ENCODE measurements around the gene GLRA1. TPM values are rescaled to one million over a fixed set of nuclear protein-coding genes. Genes with fewer than 3 reads are reported as not detected.

The GLRA1 gene
- total and polyA plus RNA-seq, 2 of the 4 experiments (the other 2 are of a cell fraction) = not detected

DNA sequence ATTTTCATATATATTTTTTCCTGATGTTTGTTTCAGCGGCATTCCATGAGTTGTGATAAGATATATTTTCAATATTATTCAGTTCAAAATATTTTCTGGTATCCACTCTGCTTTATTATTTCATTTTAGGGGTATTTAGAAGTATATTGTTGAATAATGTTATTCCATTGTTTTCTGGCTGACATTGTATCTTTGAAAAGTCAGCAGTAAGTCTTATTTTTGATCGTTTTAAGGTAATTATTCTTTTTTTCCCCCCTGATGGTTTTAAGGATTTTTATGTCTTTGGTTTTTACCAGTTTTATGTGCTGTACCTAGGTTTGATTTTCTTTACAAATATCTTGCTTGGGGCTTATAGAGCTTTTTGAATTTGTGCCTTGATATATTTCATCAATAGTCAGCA, 6.6 kb upstream of the GLRA1 start:
- CTCF ChIA-PET = no interaction called here

More for the DNA sequence above, 6.6 kb upstream of the GLRA1 start:
- dilution Hi-C loops (cut with HindIII; ENCODE audit: low sequenced_read_pairs, unreplicated experiment) = no loop called here
- Histone ChIP-seq H2BK15ac (ENCODE audit: low read depth, low read length) (no peak overlapping the region), H3K9ac (ENCODE audit: low read depth, low read length) (no peak overlapping the region), H3K14ac (replicated peaks; ENCODE audit: low read depth, low read length) (no peak overlapping the region), H3K4me1 (ENCODE audit: control insufficient read depth, insufficient read depth, low read length) (no peaks in the 10 kb centered on the region), H3K9me3 (ENCODE audit: control insufficient read depth, insufficient read depth, low read length) (no peaks in the 10 kb centered on the region), H2AK5ac (ENCODE audit: low read depth, low read length) (no peak overlapping the region), H2BK120ac (ENCODE audit: low read depth, low read length) (no peak overlapping the region), H2AFZ (replicated peaks; ENCODE audit: low read length, poor library complexity) (no peak overlapping the region), H2BK5ac (ENCODE audit: low read depth, low read length, poor library complexity, severe bottlenecking) (no peak overlapping the region), H2BK20ac (ENCODE audit: low read depth, low read length) (no peak overlapping the region), H3K79me1 (ENCODE audit: low read depth in 1 of 2, low read length in 2 of 2) (no peaks in the 10 kb centered on the region), H2AK9ac (replicated peaks; ENCODE audit: low read depth, low read length, poor library complexity) (no peak overlapping the region), H3K4me2 (ENCODE audit: low read depth, low read length) (no peak overlapping the region), H4K91ac (ENCODE audit: insufficient read depth, low read depth, low read length) (no peak overlapping the region), H4K20me1 (ENCODE audit: insufficient read depth, low read length) (no peaks in the 10 kb centered on the region), H3K36me3 (ENCODE audit: control insufficient read depth, insufficient read depth, low read length) (no peaks in the 10 kb centered on the region), H3K27ac (ENCODE audit: insufficient read depth, low read length) (no peak overlapping the region), H3K4ac (ENCODE audit: low read depth, low read length) (no peak overlapping the region), H3K56ac (ENCODE audit: extremely low read depth, insufficient read depth, low read length) (no peak overlapping the region), H3K27me3 (ENCODE audit: control insufficient read depth, insufficient read depth, low read length) (no peaks in the 10 kb centered on the region), H3K18ac (ENCODE audit: low read depth, low read length) (no peak overlapping the region), H3K23ac (ENCODE audit: low read depth, low read length) (no peak overlapping the region), H4K8ac (ENCODE audit: low read depth in 2 of 2, low read length in 2 of 2) (no peak overlapping the region), H3K4me3 (ENCODE audit: insufficient read depth, low read depth, low read length) (no peak overlapping the region), H3K9me1 (ENCODE audit: insufficient read depth, low read length) (no peaks in the 10 kb centered on the region), H4K5ac (ENCODE audit: low read depth, low read length) (no peak overlapping the region)
- in situ Hi-C loops (cut with MboI; ENCODE audit: low sequenced_read_pairs) = no loop called here
- no CpG with 5 or more reads among the region's 2 CpGs for WGBS, 2 experiments (ENCODE audit: extremely low coverage in 2 of 2, insufficient read length in 1 of 2)
- DNase-seq (no peak), ATAC-seq (ENCODE audit: low read depth) (no peak)
- no TSS peak for BruUV-seq (replicated peaks)
- intact Hi-C loops (cut with micrococcal nuclease) = no loop called here
- TF ChIP-seq SMC3 (IDR thresholded peaks at IDR 0.05; ENCODE audit: low read depth, low read length) = no peak
- TF ChIP-seq MAFK (IDR thresholded peaks at IDR 0.05; ENCODE audit: low read depth, low read length) = peak; percentile 29; the same call in 1 of the 2 replicates
- TF ChIP-seq MAZ (IDR thresholded peaks at IDR 0.05; ENCODE audit: borderline replicate concordance, low read depth, low read length) = no peak
- TF ChIP-seq NFE2L2 (IDR thresholded peaks at IDR 0.05; ENCODE audit: low read depth, low read length) = no peak
- POLR2A ChIA-PET (ENCODE audit: unreplicated experiment) = no interaction called here
